Astrocyte (in vitro differentiated cells and primary cell): ENCODE results near the gene GNPTG. TPM values are rescaled to one million over a fixed set of nuclear protein-coding genes. Genes with fewer than 3 reads are reported as not detected.
A peak's percentile ranks its signal among the peaks of the same experiment; 100 is the strongest.

Source experiments
- DNase-seq: peaks from one replicate; pipeline ENCODE4 v3.0.0-alpha.2; 2010; ENCODE audit warnings: low read depth
- FAIRE-seq: peaks from 2 replicates; lab custom pipeline; 2011; peaks lifted over from hg19 to GRCh38; lab: Jason Lieb, UNC
- H2AFZ ChIP-seq: 2 replicates; pipeline ENCODE4 v1.6.0; 2012; ENCODE audit warnings: low read depth, low read length, inconsistent platforms
- H3K27ac ChIP-seq: 2 replicates; pipeline ENCODE4 v1.5.1; 2011; ENCODE audit warnings: low read depth, low read length, inconsistent platforms
- H3K27me3 ChIP-seq: 2 replicates; pipeline ENCODE4 v1.6.0; 2011; ENCODE audit warnings: low read length, inconsistent platforms; ENCODE audit not compliant: insufficient read depth
- H3K36me3 ChIP-seq: 2 replicates; pipeline ENCODE4 v1.5.1; 2011; ENCODE audit warnings: low read length, inconsistent platforms; ENCODE audit not compliant: insufficient read depth
- H3K4me1 ChIP-seq: 2 replicates; pipeline ENCODE4 v1.5.1; 2011; ENCODE audit warnings: low read length, inconsistent platforms; ENCODE audit not compliant: insufficient read depth
- H3K4me2 ChIP-seq: 2 replicates; pipeline ENCODE4 v1.6.0; 2012; ENCODE audit warnings: low read length, inconsistent platforms
- H3K4me3 ChIP-seq: 2 replicates; pipeline ENCODE4 v1.5.1; 2011; ENCODE audit warnings: low read depth, mild to moderate bottlenecking, low read length, inconsistent platforms; ENCODE audit not compliant: insufficient read depth
- H3K79me2 ChIP-seq: 2 replicates; pipeline ENCODE4 v1.6.0; 2012; ENCODE audit warnings: mild to moderate bottlenecking, low read length, inconsistent platforms; ENCODE audit not compliant: insufficient read depth
- H3K9ac ChIP-seq: 2 replicates; pipeline ENCODE4 v1.6.0; 2012; ENCODE audit warnings: mild to moderate bottlenecking, low read length, inconsistent platforms
- H3K9me3 ChIP-seq: 2 replicates; pipeline ENCODE4 v1.5.1; 2012; ENCODE audit warnings: low read depth, mild to moderate bottlenecking, low read length, inconsistent platforms; ENCODE audit not compliant: insufficient read depth
- H4K20me1 ChIP-seq: 2 replicates; pipeline ENCODE4 v1.6.0; 2012; ENCODE audit warnings: low read length, inconsistent platforms; ENCODE audit not compliant: insufficient read depth
- H3K27ac Mint-ChIP-seq: one replicate; pipeline ENCODE4 v1.8.0; 2021; ENCODE audit warnings: mild to moderate bottlenecking, mixed read lengths; ENCODE audit not compliant: unreplicated experiment
- H3K27me3 Mint-ChIP-seq: one replicate; pipeline ENCODE4 v1.8.0; 2021; ENCODE audit warnings: low read depth, mixed read lengths; ENCODE audit not compliant: unreplicated experiment
- H3K36me3 Mint-ChIP-seq: one replicate; pipeline ENCODE4 v1.8.0; 2021; ENCODE audit warnings: low read depth, mixed read lengths; ENCODE audit not compliant: unreplicated experiment
- H3K4me1 Mint-ChIP-seq: one replicate; pipeline ENCODE4 v1.8.0; 2021; ENCODE audit warnings: low read depth, mixed read lengths; ENCODE audit not compliant: unreplicated experiment
- H3K4me3 Mint-ChIP-seq: one replicate; pipeline ENCODE4 v1.8.0; 2021; ENCODE audit warnings: mild to moderate bottlenecking, moderate library complexity, mixed read lengths; ENCODE audit not compliant: unreplicated experiment
- H3K9me3 Mint-ChIP-seq: one replicate; pipeline ENCODE4 v1.8.0; 2021; ENCODE audit warnings: mild to moderate bottlenecking, mixed read lengths; ENCODE audit not compliant: unreplicated experiment
- CTCF ChIP-seq: IDR thresholded peaks from 2 replicates; pipeline ENCODE4 v1.5.1; 2011; ENCODE audit warnings: low read depth, mild to moderate bottlenecking, inconsistent platforms, low read length, moderate library complexity; ENCODE audit not compliant: insufficient read depth
- EZH2 ChIP-seq: IDR thresholded peaks from 2 replicates; pipeline ENCODE4 v1.6.1; 2012; ENCODE audit warnings: mild to moderate bottlenecking, low read length, inconsistent platforms; ENCODE audit not compliant: insufficient read depth
- total RNA-seq: library from RNA; stranded (reverse); gene quantifications from 2 replicates; pipeline ENCODE4 v1.2.1, GENCODE V29; 2021

Gene GNPTG
- total RNA-seq, 1 donor from 2014 or later: 45.5 TPM

GRCh38 chr16:1349351-1349750, 2.4 kb upstream of the GNPTG start:
- FAIRE-seq (no peak), DNase-seq (no peak)
- no peak overlapping the region for H3K4me3 ChIP-seq
- H2AFZ ChIP-seq: no peak overlapping the region
- no peaks in the 10 kb centered on the region for H3K36me3 ChIP-seq
- H3K27ac ChIP-seq: no peak overlapping the region
- Mint-ChIP-seq H3K27ac (no peak overlapping the region), H3K4me1 (peaks cover 8% of the 10 kb centered on the region), H3K36me3 (no peaks in the 10 kb centered on the region), H3K4me3 (no peak overlapping the region), H3K9me3 (no peaks in the 10 kb centered on the region), H3K27me3 (no peaks in the 10 kb centered on the region)
- H3K27me3 ChIP-seq: no peaks in the 10 kb centered on the region
- no peak overlapping the region for H3K9ac ChIP-seq
- no peak for TF ChIP-seq EZH2
- no peak for TF ChIP-seq CTCF
- H4K20me1 ChIP-seq: peaks cover 30% of the 10 kb centered on the region
- H3K4me1 ChIP-seq: peaks cover 16% of the 10 kb centered on the region
- H3K4me2 ChIP-seq: no peak overlapping the region
- H3K79me2 ChIP-seq: peaks cover 46% of the 10 kb centered on the region
- no peaks in the 10 kb centered on the region for H3K9me3 ChIP-seq

GRCh38 chr16:1349951-1350350, 1.8 kb upstream of the GNPTG start:
- Histone ChIP-seq H3K27ac (no peak overlapping the region), H3K4me1 (peaks cover 16% of the 10 kb centered on the region), H3K36me3 (no peaks in the 10 kb centered on the region), H3K79me2 (peaks cover 52% of the 10 kb centered on the region), H3K4me3 (no peak overlapping the region), H3K9me3 (no peaks in the 10 kb centered on the region), H4K20me1 (peaks cover 31% of the 10 kb centered on the region), H2AFZ (no peak overlapping the region), H3K4me2 (peak overlapping the region; percentile 99), H3K27me3 (no peaks in the 10 kb centered on the region), H3K9ac (no peak overlapping the region)
- Mint-ChIP-seq H3K27ac (no peak overlapping the region), H3K4me3 (peak overlapping the region; percentile 89), H3K27me3 (no peaks in the 10 kb centered on the region), H3K4me1 (peaks cover 8% of the 10 kb centered on the region), H3K36me3 (no peaks in the 10 kb centered on the region), H3K9me3 (no peaks in the 10 kb centered on the region)
- no peak for DNase-seq
- no peak for TF ChIP-seq EZH2
- no peak for TF ChIP-seq CTCF
- FAIRE-seq: no peak

GRCh38 chr16:1350691-1351090, 1.0 kb upstream of the GNPTG start:
- Histone ChIP-seq H3K36me3 (no peaks in the 10 kb centered on the region), H2AFZ (peak overlapping the region; percentile 92), H3K4me2 (peak overlapping the region; percentile 99), H3K79me2 (peaks cover 59% of the 10 kb centered on the region), H3K4me1 (peaks cover 16% of the 10 kb centered on the region), H3K27ac (no peak overlapping the region), H3K9me3 (no peaks in the 10 kb centered on the region), H3K27me3 (no peaks in the 10 kb centered on the region), H3K4me3 (peak overlapping the region; percentile 93), H3K9ac (peak overlapping the region; percentile 91), H4K20me1 (peaks cover 38% of the 10 kb centered on the region)
- no peak overlapping the region for H3K27ac Mint-ChIP-seq
- no peaks in the 10 kb centered on the region for H3K27me3 Mint-ChIP-seq
- H3K4me1 Mint-ChIP-seq: peaks cover 8% of the 10 kb centered on the region
- no peak for FAIRE-seq
- H3K36me3 Mint-ChIP-seq: no peaks in the 10 kb centered on the region
- no peaks in the 10 kb centered on the region for H3K9me3 Mint-ChIP-seq
- no peak for DNase-seq
- peak overlapping the region; percentile 89 for H3K4me3 Mint-ChIP-seq
- no peak for TF ChIP-seq EZH2
- no peak for TF ChIP-seq CTCF
